Stimulated activated CD4-positive, alpha-beta T cell treated with anti-CD3 and anti-CD28 coated beads, Interleukin-2, amount 100 ng/mL, for 4 hours (primary cell): ENCODE measurements around the gene CNRIP1.
"Not testable (repeated sequence)": the region's sequence is repeated elsewhere in the genome, so short reads cannot be mapped to it uniquely, and the experiment has no call there.

Experiments
- DNase-seq: peaks from one replicate; pipeline ENCODE4 v3.0.0-alpha.2; 2020; ENCODE audit warnings: low read depth

CNRIP1 gene

GRCh38 chr2:68319398-68320117 lies at the start of gene CNRIP1:
Gene CNRIP1 (minus strand): TSS chr2:68319949. CDS start chr2:68319400, 549 bp downstream.
- no peak for DNase-seq

- no peak for DNase-seq
These were observed 49.6 kb upstream of the CNRIP1 start for GRCh38 chr2:68369337-68369734.

- no peak for DNase-seq
These were observed 49.0 kb upstream of the CNRIP1 start for GRCh38 chr2:68368654-68369336.

GRCh38 chr2:68367953-68368653 lies 48.4 kb upstream of the CNRIP1 start:
- DNase-seq: no peak

- no peak for DNase-seq
These were observed 46.4 kb upstream of the CNRIP1 start for GRCh38 chr2:68366083-68366560.

- no peak for DNase-seq
These were observed 45.3 kb upstream of the CNRIP1 start, which contains the start of gene PLEK for GRCh38 chr2:68365087-68365486. Gene PLEK (plus strand): TSS chr2:68365282. CDS start chr2:68365352, 70 bp downstream.

- DNase-seq: no peak
These were observed 44.0 kb upstream of the CNRIP1 start for GRCh38 chr2:68363721-68364120.

- DNase-seq: no peak
These were observed 43.0 kb upstream of the CNRIP1 start for GRCh38 chr2:68362749-68363148.

- peak; percentile 71 for DNase-seq
These were observed 42.3 kb upstream of the CNRIP1 start for GRCh38 chr2:68362069-68362468.

- no peak for DNase-seq
These were observed 40.1 kb upstream of the CNRIP1 start for GRCh38 chr2:68359889-68360288.

GRCh38 chr2:68357605-68358337 lies 38.0 kb upstream of the CNRIP1 start:
- DNase-seq: no peak

- no peak for DNase-seq
These were observed 37.0 kb upstream of the CNRIP1 start for GRCh38 chr2:68356599-68357239.

GRCh38 chr2:68352651-68353391 lies 33.1 kb upstream of the CNRIP1 start:
- DNase-seq: no peak

- DNase-seq: no peak
These were observed 32.2 kb upstream of the CNRIP1 start for GRCh38 chr2:68351997-68352396.

- DNase-seq: not testable (repeated sequence)
These were observed 29.3 kb upstream of the CNRIP1 start for GRCh38 chr2:68349091-68349490.

GRCh38 chr2:68345129-68345875 lies 25.6 kb upstream of the CNRIP1 start:
- no peak for DNase-seq

GRCh38 chr2:68344031-68344430 lies 24.3 kb upstream of the CNRIP1 start:
- DNase-seq: no peak

GRCh38 chr2:68342470-68342869 lies 22.7 kb upstream of the CNRIP1 start:
- no peak for DNase-seq

GRCh38 chr2:68341583-68341982 lies 21.8 kb upstream of the CNRIP1 start:
- DNase-seq: no peak

- no peak for DNase-seq
These were observed 21.2 kb upstream of the CNRIP1 start for GRCh38 chr2:68341062-68341329.
